ENCODE measurements around the gene ATP23. TPM values are rescaled to one million over a fixed set of nuclear protein-coding genes. Genes with fewer than 3 reads are reported as not detected.

ATP23 gene
- total and polyA plus RNA-seq, 12 donors = 2.8 to 11.3 (median 6.8) TPM

- ATAC-seq (peak in 3 of 8 donors; percentile 31 to 44 (median 38)), DNase-seq (no peak)
- Histone ChIP-seq H3K9me3 (peaks cover 0 to 6% (median 0%) of the 10 kb centered on the region in 11 donors), H3K4me3 (no peak overlapping the region), H3K27me3 (no peaks in the 10 kb centered on the region), H3K36me3 (peaks cover 0 to 11% (median 0%) of the 10 kb centered on the region in 9 donors), H3K4me1 (peaks cover 0 to 5% (median 0%) of the 10 kb centered on the region in 9 donors), H3K27ac (no peak overlapping the region)
- no peak for TF ChIP-seq CTCF (IDR thresholded peaks at IDR 0.05)
- 47 to 59% methylated on average over 4 of the region's 4 CpGs for WGBS, 2 donors
- intact Hi-C loops (cut with DNase I) = no loop called here
Measured at GRCh38 chr12:57929092-57929830, 12.1 kb upstream of the ATP23 start.

- Histone ChIP-seq H3K9me3 (no peaks in the 10 kb centered on the region), H3K36me3 (peaks cover 0 to 11% (median 0%) of the 10 kb centered on the region in 9 donors), H3K27me3 (no peaks in the 10 kb centered on the region), H3K4me1 (peaks cover 4 to 26% (median 16%) of the 10 kb centered on the region in 9 donors), H3K4me3 (peak overlapping the region in 5 of 10 donors; percentile 65 to 75 (median 72)), H3K27ac (peak overlapping the region in 1 of 10 donors; percentile 90)
- TF ChIP-seq CTCF (IDR thresholded peaks at IDR 0.05) = no peak
- ATAC-seq = no peak
- 74 to 75% methylated on average over 4 of the region's 4 CpGs for WGBS, 2 donors
- intact Hi-C loops (cut with DNase I) = no loop called here
- no peak for DNase-seq
Measured at GRCh38 chr12:57934819-57935218, 6.5 kb upstream of the ATP23 start.

- no peaks in the 10 kb centered on the region for H3K9me3 ChIP-seq
- H3K4me3 ChIP-seq = peak overlapping the region; percentile 43 to 78 (median 67)
- no peak for ATAC-seq
- peaks cover 0 to 11% (median 0%) of the 10 kb centered on the region in 9 donors for H3K36me3 ChIP-seq
- H3K27ac ChIP-seq = peak overlapping the region in 7 of 10 donors; percentile 59 to 90 (median 78)
- DNase-seq = no peak
- peaks cover 4 to 28% (median 16%) of the 10 kb centered on the region in 9 donors for H3K4me1 ChIP-seq
- WGBS, 2 donors = 90 to 94% methylated on average over 3 of the region's 3 CpGs
- intact Hi-C loops (cut with DNase I) = no loop called here
- TF ChIP-seq CTCF (IDR thresholded peaks at IDR 0.05) = no peak
- H3K27me3 ChIP-seq = no peaks in the 10 kb centered on the region
Measured at GRCh38 chr12:57935331-57935730, 6.0 kb upstream of the ATP23 start.

- Histone ChIP-seq H3K4me1 (peaks cover 4 to 35% (median 17%) of the 10 kb centered on the region in 9 donors), H3K27me3 (no peaks in the 10 kb centered on the region), H3K4me3 (peak overlapping the region; percentile 43 to 78 (median 67)), H3K27ac (peak overlapping the region; percentile 14 to 90 (median 72)), H3K36me3 (peaks cover 0 to 11% (median 0%) of the 10 kb centered on the region in 9 donors), H3K9me3 (no peaks in the 10 kb centered on the region)
- ATAC-seq = peak; percentile 93 to 98 (median 96)
- intact Hi-C loops (cut with DNase I) = no loop called here
- no peak for TF ChIP-seq CTCF (IDR thresholded peaks at IDR 0.05)
- WGBS, 2 donors = 2% methylated on average over 29 of the region's 29 CpGs
- peak; percentile 81 to 93 for DNase-seq
Measured at GRCh38 chr12:57935839-57936512, 5.4 kb upstream of the ATP23 start.
